Endometrium (tissue), 2 donors: ENCODE results near the gene PRR12.
"Not testable (repeated sequence)": the region's sequence is repeated elsewhere in the genome, so short reads cannot be mapped to it uniquely, and the experiment has no call there.

Experiments
- FAIRE-seq: peaks from 2 replicates; lab custom pipeline; 2012; peaks lifted over from hg19 to GRCh38; lab: Jason Lieb, UNC
- donor health status: control.
- donor health status: control.

Gene PRR12

GRCh38 chr19:49616532-49616931 lies 25.6 kb downstream of the PRR12 start:
- FAIRE-seq: no peak

- FAIRE-seq: no peak
Observed at GRCh38 chr19:49616945-49617344, 26.0 kb downstream of the PRR12 start.

GRCh38 chr19:49617860-49618259 lies 26.9 kb downstream of the PRR12 start:
- FAIRE-seq: not testable (repeated sequence)

- FAIRE-seq: no peak
Observed at GRCh38 chr19:49624967-49625910, 34.3 kb downstream of the PRR12 start.

- FAIRE-seq: no peak
Observed at GRCh38 chr19:49626226-49626625, 35.2 kb downstream of the PRR12 start.

- no peak for FAIRE-seq
Observed at GRCh38 chr19:49629659-49630058, 38.7 kb downstream of the PRR12 start.

- no peak for FAIRE-seq
Observed at GRCh38 chr19:49631014-49631588, 40.1 kb downstream of the PRR12 start.

- no peak for FAIRE-seq
Observed at GRCh38 chr19:49631610-49632192, 40.7 kb downstream of the PRR12 start.

- no peak for FAIRE-seq
Observed at GRCh38 chr19:49632576-49632975, 41.6 kb downstream of the PRR12 start.

- not testable (repeated sequence) for FAIRE-seq
Observed at GRCh38 chr19:49633273-49633672, 42.3 kb downstream of the PRR12 start.

- no peak for FAIRE-seq
Observed at GRCh38 chr19:49635530-49636232, 44.7 kb downstream of the PRR12 start.

GRCh38 chr19:49636233-49636932 lies 45.4 kb downstream of the PRR12 start:
- FAIRE-seq: no peak

- FAIRE-seq: no peak
Observed at GRCh38 chr19:49637821-49638738, 47.1 kb downstream of the PRR12 start.

GRCh38 chr19:49639401-49640112 lies 48.6 kb downstream of the PRR12 start:
- FAIRE-seq: no peak

GRCh38 chr19:49640113-49640898 lies 49.3 kb downstream of the PRR12 start, which contains the start of gene RRAS:
Gene RRAS (minus strand): TSS chr19:49640143. CDS start chr19:49640098, 45 bp downstream.
- FAIRE-seq: peak; percentile 100

GRCh38 chr19:49641688-49642491 lies 50.9 kb downstream of the PRR12 start, which contains the start of gene SCAF1:
Gene SCAF1 (plus strand): TSS chr19:49642209. CDS start chr19:49645027, 2,818 bp downstream.
- peak; percentile 95 for FAIRE-seq

GRCh38 chr19:49642492-49643035 lies 51.6 kb downstream of the PRR12 start:
- FAIRE-seq: no peak

- FAIRE-seq: no peak
Observed at GRCh38 chr19:49643466-49643865, 52.5 kb downstream of the PRR12 start.
